ENCODE measurements around the gene TRAF4.

Gene TRAF4

GRCh38 chr17:28750178-28751047 is 6.6 kb downstream of the TRAF4 start:
- Histone ChIP-seq H4K20me1 (ENCODE audit: insufficient read depth, low read length) (peaks cover 50% of the 10 kb centered on the region), H3K9me3 (ENCODE audit: insufficient read depth, low read length, severe bottlenecking) (no peaks in the 10 kb centered on the region), H3K79me2 (ENCODE audit: insufficient read depth, low read length) (peaks cover 28% of the 10 kb centered on the region), H2AFZ (ENCODE audit: low read depth, low read length) (no peak overlapping the region), H3K4me2 (ENCODE audit: insufficient read depth, low read length) (no peak overlapping the region), H3K4me1 (ENCODE audit: insufficient read depth, low read length) (peaks cover 20% of the 10 kb centered on the region), H3K36me3 (ENCODE audit: insufficient read depth, low read length) (peaks cover 64% of the 10 kb centered on the region), H3K27me3 (ENCODE audit: insufficient read depth, low read length, poor library complexity) (no peaks in the 10 kb centered on the region), H3K9ac (ENCODE audit: low read depth, low read length) (no peak overlapping the region), H3K27ac (ENCODE audit: low read length) (no peak overlapping the region), H3K4me3 (ENCODE audit: low read depth in 1 of 2, low read length in 2 of 2) (no peak overlapping the region)
- ATAC-seq (ENCODE audit: insufficient read depth, low read depth): peak; percentile 73
- peak; percentile 99 for TF ChIP-seq CTCF (IDR thresholded peaks at IDR 0.05; ENCODE audit: borderline replicate concordance, extremely low read depth, low read length, poor library complexity, severe bottlenecking)
- TF ChIP-seq EZH2 (IDR thresholded peaks at IDR 0.05; ENCODE audit: borderline replicate concordance, low read depth, low read length, severe bottlenecking): no peak
- DNase-seq: peak; percentile 88

DNA sequence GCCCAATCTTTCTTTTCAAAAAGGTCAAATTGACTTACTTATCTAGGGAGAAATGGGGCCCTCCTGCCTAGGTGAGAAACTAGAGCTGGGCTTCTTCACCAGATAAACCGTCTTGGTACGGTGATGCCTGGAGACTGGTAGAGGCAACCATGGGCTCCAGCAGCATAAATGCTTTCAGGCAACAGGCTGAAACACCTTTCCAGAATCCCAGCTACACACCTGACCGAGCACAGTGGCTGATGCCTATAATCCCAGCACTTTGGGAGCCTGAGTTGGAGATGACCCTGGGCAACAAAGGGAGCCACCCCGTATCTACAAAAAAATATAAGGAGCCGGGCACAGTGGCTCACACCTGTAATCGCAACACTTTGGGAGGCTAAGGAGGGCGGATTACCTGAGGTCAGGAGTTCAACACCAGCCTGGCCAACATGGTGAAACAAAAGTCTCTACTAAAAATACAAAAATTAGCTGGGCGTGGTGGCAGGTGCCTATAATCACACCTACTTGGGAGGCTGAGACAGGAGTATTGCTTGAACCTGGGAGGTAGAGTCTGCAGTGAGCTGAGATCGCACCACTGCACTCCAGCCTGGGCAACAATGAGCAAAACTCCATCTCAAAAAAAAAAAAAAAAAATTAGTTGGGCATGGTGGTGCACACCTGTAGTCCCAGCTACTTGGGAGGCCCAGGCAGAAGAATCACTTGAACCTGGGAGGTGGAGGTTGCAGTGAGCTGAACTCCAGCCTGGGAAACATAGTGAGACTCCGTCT is 8.0 kb downstream of the TRAF4 start:
- Histone ChIP-seq H2AFZ (ENCODE audit: low read depth, low read length) (no peak overlapping the region), H3K4me3 (ENCODE audit: low read depth in 1 of 2, low read length in 2 of 2) (no peak overlapping the region), H3K79me2 (ENCODE audit: insufficient read depth, low read length) (peaks cover 14% of the 10 kb centered on the region), H3K4me1 (ENCODE audit: insufficient read depth, low read length) (peaks cover 6% of the 10 kb centered on the region), H3K27ac (ENCODE audit: low read length) (no peak overlapping the region), H3K27me3 (ENCODE audit: insufficient read depth, low read length, poor library complexity) (no peaks in the 10 kb centered on the region), H3K4me2 (ENCODE audit: insufficient read depth, low read length) (no peak overlapping the region), H3K9me3 (ENCODE audit: insufficient read depth, low read length, severe bottlenecking) (no peaks in the 10 kb centered on the region), H3K9ac (ENCODE audit: low read depth, low read length) (no peak overlapping the region), H4K20me1 (ENCODE audit: insufficient read depth, low read length) (peaks cover 36% of the 10 kb centered on the region), H3K36me3 (ENCODE audit: insufficient read depth, low read length) (peaks cover 51% of the 10 kb centered on the region)
- TF ChIP-seq EZH2 (IDR thresholded peaks at IDR 0.05; ENCODE audit: borderline replicate concordance, low read depth, low read length, severe bottlenecking) (no peak), CTCF (IDR thresholded peaks at IDR 0.05; ENCODE audit: borderline replicate concordance, extremely low read depth, low read length, poor library complexity, severe bottlenecking) (no peak)
- ATAC-seq (ENCODE audit: insufficient read depth, low read depth) (no peak), DNase-seq (no peak)

GRCh38 chr17:28755486-28755885 is 11.7 kb downstream of the TRAF4 start:
- Histone ChIP-seq H3K79me2 (ENCODE audit: insufficient read depth, low read length) (peaks cover 3% of the 10 kb centered on the region; the same call in 1 of the 2 replicates), H3K4me3 (ENCODE audit: low read depth in 1 of 2, low read length in 2 of 2) (no peak overlapping the region), H4K20me1 (ENCODE audit: insufficient read depth, low read length) (peaks cover 20% of the 10 kb centered on the region; the same call in 1 of the 2 replicates), H3K36me3 (ENCODE audit: insufficient read depth, low read length) (peaks cover 46% of the 10 kb centered on the region), H3K9me3 (ENCODE audit: insufficient read depth, low read length, severe bottlenecking) (no peaks in the 10 kb centered on the region), H3K27me3 (ENCODE audit: insufficient read depth, low read length, poor library complexity) (no peaks in the 10 kb centered on the region), H3K4me2 (ENCODE audit: insufficient read depth, low read length) (no peak overlapping the region), H3K27ac (ENCODE audit: low read length) (no peak overlapping the region), H3K4me1 (ENCODE audit: insufficient read depth, low read length) (no peaks in the 10 kb centered on the region), H2AFZ (ENCODE audit: low read depth, low read length) (no peak overlapping the region), H3K9ac (ENCODE audit: low read depth, low read length) (no peak overlapping the region)
- DNase-seq: no peak
- no peak for ATAC-seq (ENCODE audit: insufficient read depth, low read depth)
- no peak for TF ChIP-seq CTCF (IDR thresholded peaks at IDR 0.05; ENCODE audit: borderline replicate concordance, extremely low read depth, low read length, poor library complexity, severe bottlenecking)
- no peak for TF ChIP-seq EZH2 (IDR thresholded peaks at IDR 0.05; ENCODE audit: borderline replicate concordance, low read depth, low read length, severe bottlenecking)

Data from DND-41 (cell line).